Left lobe of liver (tissue), 2 donors: ENCODE data around the gene PDE4D. TPM values are rescaled to one million over a fixed set of nuclear protein-coding genes. Genes with fewer than 3 reads are reported as not detected.
"Not testable (repeated sequence)": the region's sequence is repeated elsewhere in the genome, so short reads cannot be mapped to it uniquely, and the experiment has no call there.

Experiments used
- ATAC-seq: fragments of 200-7000 bp; cut with Tn5 transposase; one replicate; pipeline ENCODE4 v1.9.1; 2020; ENCODE audit warnings: mild to moderate bottlenecking, moderate library complexity
- DNase-seq: peaks from one replicate; pipeline ENCODE4 v3.0.0-alpha.2; 2020; ENCODE audit warnings: low spot score
- total RNA-seq: library from RNA; stranded (reverse); gene quantifications from one replicate; pipeline ENCODE4 v1.2.1, GENCODE V29; 2021
- donor health status: DM: no; HTN: no; CAD: no; lungs with moderate emphysema.
- donor health status: DM: no; HTN: yes; CAD: no.

PDE4D gene
- total RNA-seq, 1 donor from 2014 or later: 2.4 TPM

DNA sequence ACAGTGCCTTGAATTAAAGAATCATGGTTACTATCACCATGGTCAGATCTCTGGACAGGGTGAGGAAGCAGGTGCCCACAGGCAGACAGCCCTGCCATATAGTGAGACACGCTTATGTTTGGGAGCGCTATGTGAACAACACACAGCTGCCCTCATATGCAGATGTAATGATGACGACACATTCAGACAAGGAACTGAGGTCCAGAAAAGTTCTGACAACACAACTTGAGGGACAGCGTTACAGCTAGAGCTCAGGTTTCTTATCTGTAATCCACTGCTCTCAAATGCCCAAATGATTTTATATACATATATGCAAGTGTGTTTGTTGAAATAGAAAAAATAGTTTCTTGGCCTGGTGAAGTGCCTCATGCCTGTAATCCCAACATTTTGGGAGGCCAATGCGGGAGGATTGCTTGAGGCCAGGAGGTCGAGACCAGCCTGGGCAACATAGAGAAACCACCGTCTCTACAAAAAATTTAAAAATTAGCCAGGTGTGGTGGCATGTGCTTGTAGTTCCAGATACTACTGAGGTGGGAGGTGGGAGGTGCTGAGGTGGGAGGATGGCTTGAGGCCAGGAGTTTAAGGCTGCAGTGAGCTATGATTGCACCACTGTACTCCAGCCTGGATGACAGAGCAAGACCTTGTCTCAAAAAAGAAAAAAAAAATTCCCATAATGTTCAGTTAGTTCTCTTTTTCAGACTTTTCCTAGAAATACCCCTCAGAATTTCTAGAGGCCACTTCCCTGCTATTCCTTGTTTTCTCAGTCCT, 887.4 kb downstream of the PDE4D start:
- ATAC-seq (no peak), DNase-seq (no peak)

GRCh38 chr5:59003641-59004040, 889.9 kb downstream of the PDE4D start:
- no peak for ATAC-seq
- no peak for DNase-seq

DNA sequence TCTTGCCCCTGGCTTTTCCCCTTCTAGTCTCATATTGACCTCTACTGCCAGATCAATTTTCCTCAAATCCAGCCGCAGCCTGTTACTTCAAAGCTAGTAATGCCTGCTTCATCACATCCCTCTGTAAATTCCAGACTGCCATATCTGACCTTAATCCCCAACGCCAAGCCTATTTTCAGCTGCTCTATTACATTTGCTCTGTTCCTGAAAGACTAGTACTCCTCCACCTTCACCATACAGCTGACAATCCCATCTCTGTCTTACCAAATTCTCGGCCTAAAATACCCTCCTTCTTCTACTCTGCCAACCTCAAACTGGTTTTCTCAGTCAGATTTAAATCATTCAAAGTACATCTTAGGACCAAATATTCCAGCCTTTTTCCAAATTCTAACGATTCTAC, 890.4 kb downstream of the PDE4D start:
- DNase-seq: no peak
- ATAC-seq: no peak

- DNase-seq: no peak
- ATAC-seq: no peak
Measured at GRCh38 chr5:59002162-59002825, 891.2 kb downstream of the PDE4D start.

GRCh38 chr5:59001716-59002115, 891.8 kb downstream of the PDE4D start:
- ATAC-seq: no peak
- DNase-seq: no peak

DNA sequence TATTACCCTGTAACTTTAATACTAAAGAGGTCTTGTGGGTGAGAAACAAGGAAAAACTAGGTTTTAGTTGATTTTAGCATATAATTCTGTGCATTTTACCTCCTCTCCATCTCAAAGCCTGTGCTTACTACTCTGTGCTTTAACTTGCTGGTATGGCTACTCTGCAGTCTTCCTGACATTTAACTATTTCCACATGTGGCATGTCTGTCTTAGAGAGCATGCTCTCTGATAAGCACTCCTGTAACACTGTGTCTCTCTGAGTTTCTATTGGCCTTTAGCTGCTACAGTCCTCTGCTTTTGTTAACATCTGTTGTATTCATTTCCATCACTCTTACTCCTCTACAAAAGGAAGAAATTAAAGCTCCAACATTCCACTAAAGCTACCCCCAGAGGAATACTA, 892.4 kb downstream of the PDE4D start:
- ATAC-seq: no peak

DNA sequence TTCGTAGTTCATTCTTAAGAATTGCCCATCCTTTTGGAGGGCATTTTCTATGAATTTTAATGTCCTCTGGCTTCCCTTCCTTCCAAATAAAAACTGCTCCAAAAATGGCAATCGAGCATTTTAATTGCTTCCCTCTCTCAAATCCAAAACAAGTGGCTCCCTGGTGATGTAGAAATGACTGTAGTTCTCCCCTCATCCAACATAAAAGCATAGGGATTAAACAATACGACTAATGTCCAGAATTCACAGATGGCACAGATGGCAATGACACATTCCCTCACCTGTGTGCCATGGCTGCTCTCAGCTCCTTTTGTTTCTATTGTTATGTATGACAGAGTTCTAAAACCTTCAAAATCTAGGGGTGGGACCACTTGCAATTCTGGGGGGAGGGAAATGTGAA, 893.3 kb downstream of the PDE4D start:
- DNase-seq (no peak), ATAC-seq (no peak)

More for the DNA sequence above, 892.4 kb downstream of the PDE4D start:
- no peak for DNase-seq

DNA sequence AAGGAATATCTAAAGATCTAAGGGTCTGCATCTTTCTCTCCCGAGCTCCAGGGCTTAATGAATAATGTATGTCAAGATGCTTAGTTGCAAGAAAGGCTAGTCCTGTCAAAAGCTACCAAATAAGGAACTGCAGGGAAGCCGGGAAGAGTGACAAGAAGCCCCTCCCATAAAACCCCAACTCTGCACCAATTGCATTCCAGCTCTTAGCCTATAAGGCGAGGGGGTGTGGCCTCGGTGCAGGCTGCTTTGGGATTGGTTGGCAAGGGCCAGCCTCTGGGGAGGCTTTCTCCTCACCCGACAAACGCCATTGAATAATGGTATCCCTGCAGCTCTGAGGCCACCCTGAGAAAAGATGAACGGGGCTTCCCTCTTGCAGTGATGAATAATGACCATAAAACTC, 893.7 kb downstream of the PDE4D start:
- DNase-seq: no peak
- ATAC-seq: no peak

- ATAC-seq (no peak), DNase-seq (no peak)
Measured at GRCh38 chr5:58998544-58998943, 895.0 kb downstream of the PDE4D start.

DNA sequence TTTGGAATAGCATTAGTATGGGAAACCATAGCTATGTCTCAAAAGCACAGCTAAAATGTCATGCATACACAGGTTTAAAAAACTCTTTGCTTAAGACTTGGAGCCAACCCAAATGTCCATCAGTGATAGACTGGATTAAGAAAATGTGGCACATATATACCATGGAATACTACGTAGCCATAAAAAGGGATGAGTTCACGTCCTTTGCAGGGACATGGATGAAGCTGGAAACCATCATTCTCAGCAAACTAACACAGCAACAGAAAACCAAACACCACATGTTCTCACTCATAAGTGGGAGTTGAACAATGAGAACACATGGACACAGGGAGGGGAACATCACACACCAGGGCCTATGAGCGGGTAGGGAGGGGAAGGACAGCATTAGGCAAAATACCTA, 897.7 kb downstream of the PDE4D start:
- DNase-seq, ATAC-seq: not testable (repeated sequence)

GRCh38 chr5:58993461-58993860, 900.1 kb downstream of the PDE4D start:
- ATAC-seq (no peak), DNase-seq (no peak)

DNA sequence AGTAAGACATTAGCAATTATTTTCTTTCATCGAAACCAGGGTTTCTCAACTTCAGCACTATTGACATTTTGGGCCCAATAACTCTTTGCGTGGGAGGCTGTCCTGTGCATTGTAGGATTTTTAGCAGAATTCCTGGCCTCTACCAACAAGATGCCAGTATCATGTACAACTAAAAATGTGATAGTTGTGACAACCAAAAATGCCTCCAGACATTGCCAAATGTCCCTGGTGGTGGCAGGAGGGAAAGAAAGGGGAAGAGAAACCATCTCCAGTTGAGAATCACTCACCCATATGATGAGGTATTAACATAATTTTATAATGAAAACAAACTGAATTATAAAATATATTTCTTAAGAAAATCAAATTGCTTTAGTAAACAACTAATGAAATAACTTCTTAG, 904.6 kb downstream of the PDE4D start:
- DNase-seq (no peak), ATAC-seq (no peak)

DNA sequence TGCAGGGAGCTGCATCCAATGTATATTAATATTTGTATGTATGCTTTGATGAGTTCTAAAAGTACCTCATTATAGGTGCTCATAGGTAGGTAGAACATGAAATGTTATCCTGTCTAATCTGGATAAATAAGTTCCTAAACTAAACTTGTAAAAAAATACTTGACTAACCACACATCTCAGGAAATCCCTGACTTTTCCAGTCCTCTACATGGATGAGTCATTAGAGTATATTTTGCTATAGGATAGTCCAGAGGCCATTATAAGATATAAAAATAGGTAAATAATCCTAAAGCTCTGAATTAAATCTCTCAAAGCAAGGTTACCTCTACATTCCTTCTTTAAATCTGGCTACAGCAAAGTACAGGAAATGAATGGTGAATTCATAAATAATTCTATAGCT, 906.3 kb downstream of the PDE4D start:
- DNase-seq (no peak), ATAC-seq (no peak)

DNA sequence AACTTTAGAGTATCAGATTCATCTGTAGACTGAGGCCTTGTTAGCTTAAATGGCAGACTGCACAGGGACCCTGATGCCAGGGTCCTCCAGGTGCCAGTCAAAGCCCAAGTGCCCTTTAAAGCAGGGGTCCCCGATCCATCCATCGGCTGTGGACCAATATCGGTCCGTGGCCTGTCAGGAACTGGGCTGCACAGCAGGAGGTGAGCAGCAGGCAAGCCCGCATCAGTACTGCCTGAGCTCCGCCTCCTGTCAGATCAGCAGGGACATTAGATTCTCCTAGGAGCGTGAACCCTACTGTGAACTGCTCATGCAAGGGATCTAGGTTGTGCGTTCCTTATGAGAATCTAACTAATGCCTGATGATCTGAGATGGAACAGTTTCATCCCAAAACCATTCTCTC, 907.2 kb downstream of the PDE4D start:
- ATAC-seq (no peak), DNase-seq (no peak)

DNA sequence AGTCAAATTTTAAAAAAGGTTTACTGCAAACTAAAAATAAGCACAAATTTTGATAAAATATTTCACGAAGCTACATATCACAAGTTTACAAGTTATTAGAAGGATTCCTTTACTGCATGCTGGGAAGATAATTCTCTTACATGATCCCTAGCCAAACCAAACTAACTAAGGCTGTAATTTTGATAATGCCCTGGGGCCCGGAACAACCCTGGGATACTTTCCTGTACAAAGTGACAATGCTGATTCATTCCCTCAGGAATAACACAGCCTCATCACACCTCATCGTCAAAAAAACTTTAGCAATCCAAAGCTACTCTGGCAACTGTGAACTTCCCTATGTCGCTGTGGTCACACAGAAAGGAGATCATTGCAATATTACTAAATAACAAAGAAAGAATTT, 907.8 kb downstream of the PDE4D start:
- DNase-seq (no peak), ATAC-seq (no peak)

DNA sequence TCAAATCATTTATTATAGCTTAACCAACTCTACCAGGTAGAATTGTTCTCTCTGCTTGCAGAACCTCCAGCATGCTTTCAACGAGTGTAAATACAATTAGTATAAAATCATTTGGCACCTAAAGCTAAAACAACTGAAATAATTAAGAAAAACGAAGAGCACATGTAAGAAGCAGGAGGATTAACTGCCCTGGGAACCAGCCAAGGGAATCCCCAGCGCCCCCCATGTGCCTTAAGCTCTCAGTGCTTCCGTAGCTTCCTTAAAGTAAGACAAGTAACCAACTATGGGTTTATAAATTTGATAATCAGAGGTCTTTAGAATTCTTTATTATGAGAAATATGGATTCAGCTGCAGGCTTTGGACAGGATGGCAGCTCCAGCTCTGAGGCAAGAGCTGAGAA, 908.2 kb downstream of the PDE4D start:
- no peak for ATAC-seq
- DNase-seq: no peak

DNA sequence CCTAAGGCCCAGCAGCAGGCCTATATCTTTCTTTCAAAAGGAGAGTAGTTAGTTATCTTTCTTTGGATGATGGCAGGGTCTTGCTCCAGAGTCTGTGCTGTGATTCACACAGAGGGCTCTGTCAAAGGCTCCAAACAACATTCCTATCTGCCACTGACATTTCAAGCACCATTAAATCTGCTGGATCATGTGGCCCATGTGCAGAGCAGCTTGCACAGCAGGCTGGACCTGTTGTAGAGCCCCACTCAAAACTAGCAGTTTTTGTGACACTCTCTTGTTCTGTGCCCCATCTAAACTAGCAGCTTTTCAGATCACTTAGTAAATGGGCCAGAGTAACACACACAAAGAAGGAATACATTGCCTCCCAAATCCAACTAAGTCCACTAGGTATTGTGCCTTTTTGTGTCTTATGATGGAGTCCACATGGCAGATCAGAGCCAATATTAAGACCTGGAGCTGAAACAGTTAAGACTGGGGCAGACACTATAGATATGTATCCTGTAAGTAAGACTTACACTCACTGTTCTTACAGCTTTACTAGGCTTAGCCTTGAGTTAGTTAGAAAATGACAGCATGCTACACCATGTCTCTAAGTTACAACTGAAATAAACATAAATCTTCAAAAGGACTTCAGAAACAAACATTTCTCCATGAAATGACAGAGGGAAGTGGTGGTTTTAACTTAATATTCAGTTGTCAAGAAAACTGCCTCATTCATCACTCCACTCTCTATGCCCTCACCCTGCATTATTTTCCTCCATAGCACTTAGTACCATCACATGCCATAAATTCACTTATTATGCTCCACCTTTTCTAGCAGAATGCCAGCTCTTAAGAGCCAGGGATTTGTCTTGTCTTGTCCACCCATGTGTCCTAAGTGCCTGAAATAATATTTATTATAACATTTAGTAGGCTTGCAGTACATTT, 909.7 kb downstream of the PDE4D start:
- no peak for ATAC-seq
- no peak for DNase-seq

DNA sequence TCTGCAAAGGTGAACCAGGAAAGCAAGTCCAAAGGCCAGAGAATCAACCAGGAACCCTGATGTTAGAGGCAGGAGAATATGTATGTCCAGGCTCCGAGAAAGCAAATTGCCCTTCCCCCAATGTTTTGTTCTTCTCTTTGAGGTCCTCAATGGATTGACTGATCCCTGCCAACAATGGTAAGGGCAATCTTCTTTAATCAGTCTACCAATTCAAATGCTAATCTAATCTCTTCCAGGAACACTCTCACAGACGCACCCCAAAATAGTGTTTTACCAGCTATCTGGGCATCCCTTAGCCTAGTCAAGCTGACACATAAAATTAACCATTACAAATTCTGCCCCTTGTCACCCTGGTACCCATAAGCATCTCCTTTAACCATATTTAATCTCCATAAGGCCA, 912.6 kb downstream of the PDE4D start:
- ATAC-seq (no peak), DNase-seq (no peak)

DNA sequence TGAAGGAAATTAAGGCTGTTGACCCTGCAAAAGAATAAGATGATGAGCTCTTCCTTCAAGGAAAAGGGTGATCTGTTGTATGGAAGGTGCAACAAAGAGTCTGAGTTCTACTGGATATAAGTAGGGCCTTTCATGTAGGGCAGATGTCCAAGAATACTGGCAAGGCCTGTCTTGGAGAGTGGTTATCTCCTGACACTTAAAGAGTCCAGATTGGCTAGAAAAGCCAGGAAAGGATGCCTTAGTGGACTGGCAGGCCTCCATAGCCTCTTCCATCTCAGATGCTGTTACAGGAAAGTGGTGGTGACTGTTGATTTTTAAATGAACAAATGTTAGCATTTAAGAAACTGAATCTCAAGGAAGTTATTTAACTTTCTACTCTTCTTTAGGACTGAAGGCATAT, 914.4 kb downstream of the PDE4D start:
- no peak for DNase-seq
- ATAC-seq: no peak

DNA sequence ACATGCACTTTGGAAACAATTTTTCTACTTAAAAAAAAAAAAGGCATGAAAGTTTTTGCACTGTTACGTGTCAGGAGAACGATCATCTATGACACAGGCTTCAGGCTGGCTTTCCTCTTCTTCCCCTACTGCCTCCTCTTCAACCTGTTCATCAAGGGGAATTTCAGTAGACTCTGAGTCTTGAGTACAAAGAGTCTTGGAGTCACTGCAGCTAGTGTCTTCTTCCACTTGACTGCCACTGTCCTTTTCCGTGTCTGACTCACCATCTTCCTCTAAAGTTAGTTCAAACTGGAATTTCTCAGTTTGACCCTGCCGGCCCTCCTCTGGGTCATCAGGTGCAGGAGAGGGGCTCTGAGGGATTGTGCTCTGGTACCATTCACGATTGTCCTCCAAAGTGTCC, 918.9 kb downstream of the PDE4D start:
- ATAC-seq (no peak), DNase-seq (no peak)

GRCh38 chr5:58974083-58974482, 919.4 kb downstream of the PDE4D start:
- ATAC-seq (no peak), DNase-seq (no peak)

DNA sequence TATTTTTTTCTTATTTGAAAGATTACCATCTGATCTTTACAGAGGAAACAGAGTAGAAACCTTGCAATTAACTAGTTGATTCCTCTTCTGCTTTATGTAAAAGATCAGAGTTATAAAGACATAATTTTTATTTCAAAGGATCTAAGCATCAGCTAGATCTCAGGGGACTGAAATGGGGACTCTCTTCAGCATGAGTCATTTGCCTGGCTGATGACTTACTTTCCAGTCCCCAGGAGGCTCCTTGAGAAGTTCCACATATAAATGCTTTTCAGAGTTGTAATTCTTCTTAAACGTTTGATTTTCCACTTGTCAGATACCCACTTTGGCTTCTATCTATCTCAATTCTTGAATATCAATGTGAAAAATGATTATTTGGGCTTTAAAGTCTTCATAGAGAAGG, 921.2 kb downstream of the PDE4D start:
- no peak for ATAC-seq
- no peak for DNase-seq
